CD4-positive, alpha-beta T cell treated with Interleukin-1 beta for 1 hour (primary cell): Measurements from ENCODE around the gene TMED6.

Experiments
- DNase-seq, 2 donors: peaks; one replicate each; pipeline ENCODE4 v3.0.0-alpha.2; 2020 to 2022

TMED6 gene

DNA sequence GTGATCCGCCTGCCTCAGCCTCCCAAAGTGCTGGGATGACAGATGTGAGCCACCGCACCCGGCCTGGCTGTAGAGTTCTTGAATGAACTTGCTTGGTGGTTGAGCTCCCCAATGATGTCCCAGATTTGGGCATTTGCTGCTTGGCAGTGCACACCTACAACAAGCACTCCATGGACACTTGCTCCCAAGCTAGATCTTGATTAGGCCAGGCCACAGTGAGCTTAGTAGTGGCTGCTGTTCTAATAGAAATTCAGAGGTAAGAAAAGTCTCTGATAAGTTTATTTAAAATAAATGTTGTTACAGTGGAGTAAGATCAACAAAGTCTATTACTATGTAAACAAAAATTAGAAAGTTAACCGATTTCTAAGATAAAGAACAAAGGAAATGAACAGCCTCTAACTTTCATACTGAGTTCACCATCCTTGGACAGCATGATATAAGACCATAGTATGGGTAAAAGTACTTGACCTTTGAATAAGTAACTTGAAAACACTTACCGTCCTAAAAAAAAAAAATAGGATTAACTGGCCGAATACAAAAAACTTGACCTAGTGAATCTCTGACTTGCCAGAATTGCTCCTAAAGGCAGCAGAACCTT is 951 bp downstream of the TMED6 start:
- DNase-seq = no peak

DNA sequence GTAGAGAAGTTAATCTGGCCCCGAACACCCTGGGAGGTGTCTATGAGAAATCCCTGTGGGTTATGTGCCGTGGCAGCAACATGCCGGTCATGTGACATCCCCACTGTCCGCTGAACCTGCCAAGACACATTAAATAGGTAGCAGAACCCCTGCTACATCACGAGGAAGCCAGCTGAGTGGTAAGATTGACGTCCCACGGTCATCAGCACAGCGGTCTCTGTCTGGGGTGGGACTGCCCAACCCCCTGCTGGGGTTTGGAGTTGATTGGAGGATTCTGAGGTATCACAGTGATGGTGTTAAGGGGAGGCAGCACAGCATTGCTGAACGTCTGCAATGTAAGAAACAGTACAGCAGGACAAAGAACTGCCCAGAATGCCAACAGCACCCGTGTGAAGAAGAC is 2.0 kb downstream of the TMED6 start:
- no peak for DNase-seq

DNA sequence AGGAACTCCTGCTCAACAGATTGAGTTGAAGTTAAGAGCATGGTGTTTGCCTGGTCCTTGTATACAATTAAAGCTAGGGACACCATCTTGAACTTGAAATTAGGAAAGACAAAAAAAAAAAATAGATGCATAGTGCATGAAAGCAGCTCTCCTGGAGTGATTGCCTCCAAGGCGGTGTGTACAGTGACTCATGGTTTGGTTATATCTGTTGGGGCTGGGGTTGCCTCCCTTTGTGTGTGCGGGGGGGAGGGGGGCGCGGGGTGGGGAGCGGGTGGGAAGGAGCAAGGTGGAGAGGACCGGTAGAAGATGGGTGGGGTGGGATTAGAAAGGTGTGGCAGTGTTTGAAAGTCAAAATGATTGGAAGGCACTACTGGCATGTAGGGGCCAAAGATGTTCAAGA is 3.4 kb downstream of the TMED6 start:
- DNase-seq = no peak

GRCh38 chr16:69346683-69347082 is 4.9 kb downstream of the TMED6 start:
- DNase-seq = no peak

DNA sequence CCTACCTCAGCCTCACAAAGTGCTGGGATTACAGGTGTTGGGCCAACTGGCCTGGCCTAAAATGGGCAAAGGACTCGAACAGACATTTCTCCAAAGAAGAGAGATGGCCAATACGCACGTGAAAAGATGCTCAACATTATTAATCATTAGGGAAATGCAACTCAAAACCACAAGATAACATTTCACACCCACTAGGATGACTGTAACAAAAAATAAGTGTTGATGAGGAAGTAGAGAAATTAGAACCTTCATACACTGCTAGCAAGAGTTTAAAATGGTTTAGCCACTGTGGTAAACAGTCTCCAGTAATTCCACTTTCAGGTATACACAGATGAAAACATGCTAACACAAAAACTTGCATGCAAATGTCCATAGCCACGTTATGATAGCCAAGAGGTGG is 5.7 kb downstream of the TMED6 start:
- peak in 1 of 2 donors; percentile 9 for DNase-seq

DNA sequence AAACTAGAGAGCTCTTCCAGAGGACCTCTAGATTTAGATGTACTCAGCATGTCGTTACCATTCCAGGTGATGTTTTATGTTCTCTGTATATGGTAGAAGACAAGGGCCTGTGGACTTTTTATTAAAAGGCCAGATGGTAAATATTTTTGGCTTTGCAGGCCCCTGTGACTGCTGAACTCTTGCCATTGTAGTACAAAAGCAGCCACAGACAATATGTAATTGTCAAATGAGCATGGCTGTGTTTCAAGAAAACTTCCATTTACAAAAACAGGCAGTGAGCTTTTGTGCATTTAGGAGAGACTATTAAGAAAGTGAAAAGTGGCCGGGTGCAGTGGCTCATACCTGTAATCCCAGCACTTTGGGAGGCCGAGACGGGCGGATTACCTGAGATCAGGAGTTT is 7.4 kb downstream of the TMED6 start:
- no peak for DNase-seq

- no peak for DNase-seq
Measured at GRCh38 chr16:69340095-69340644, 11.4 kb downstream of the TMED6 start.

DNA sequence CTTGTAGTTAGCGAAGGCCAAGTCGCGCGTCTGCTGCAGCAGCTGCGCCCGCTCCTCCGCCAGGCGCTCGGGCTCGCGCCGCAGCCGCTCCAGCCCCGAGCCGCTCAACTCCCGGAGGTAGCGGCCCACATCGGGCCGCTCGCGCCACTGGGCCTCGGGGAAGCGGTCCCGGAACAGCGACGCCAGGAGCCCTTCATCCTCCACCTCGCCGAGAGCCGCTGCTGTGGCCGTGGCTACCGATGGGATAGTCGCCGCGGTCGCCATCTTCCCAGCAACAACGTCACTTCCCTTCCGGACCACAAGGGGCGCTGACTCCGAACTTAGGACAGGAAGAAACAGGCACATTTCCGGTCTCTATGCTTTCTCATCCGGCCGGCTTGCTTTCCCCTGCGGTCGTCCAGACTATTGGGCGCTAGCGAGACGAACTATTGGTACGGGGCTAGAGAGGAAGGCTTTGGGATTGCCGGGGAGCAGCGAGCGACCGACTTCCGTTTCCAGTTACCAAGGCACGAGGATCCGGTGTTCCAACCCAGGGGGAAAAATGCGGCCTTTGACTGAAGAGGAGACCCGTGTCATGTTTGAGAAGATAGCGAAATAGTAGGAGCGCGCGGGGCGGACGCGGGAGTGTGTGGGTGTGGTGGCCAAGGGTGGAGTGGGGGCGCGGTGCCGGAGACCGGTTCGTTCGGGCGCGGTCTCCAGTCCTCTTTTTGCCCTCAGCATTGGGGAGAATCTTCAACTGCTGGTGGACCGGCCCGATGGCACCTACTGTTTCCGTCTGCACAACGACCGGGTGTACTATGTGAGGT is 12.1 kb downstream of the TMED6 start, which contains the start of the genes COG8 and NIP7:
Gene COG8, minus strand, starts transcription at position 276 of the 806 bp plus-strand sequence. Its CDS starts 12 bp downstream, at position 264.
Gene NIP7, plus strand, starts transcription at position 484 of the 806 bp plus-strand sequence. Its CDS starts 58 bp downstream, at position 542.
- peak; percentile 92 to 95 for DNase-seq

DNA sequence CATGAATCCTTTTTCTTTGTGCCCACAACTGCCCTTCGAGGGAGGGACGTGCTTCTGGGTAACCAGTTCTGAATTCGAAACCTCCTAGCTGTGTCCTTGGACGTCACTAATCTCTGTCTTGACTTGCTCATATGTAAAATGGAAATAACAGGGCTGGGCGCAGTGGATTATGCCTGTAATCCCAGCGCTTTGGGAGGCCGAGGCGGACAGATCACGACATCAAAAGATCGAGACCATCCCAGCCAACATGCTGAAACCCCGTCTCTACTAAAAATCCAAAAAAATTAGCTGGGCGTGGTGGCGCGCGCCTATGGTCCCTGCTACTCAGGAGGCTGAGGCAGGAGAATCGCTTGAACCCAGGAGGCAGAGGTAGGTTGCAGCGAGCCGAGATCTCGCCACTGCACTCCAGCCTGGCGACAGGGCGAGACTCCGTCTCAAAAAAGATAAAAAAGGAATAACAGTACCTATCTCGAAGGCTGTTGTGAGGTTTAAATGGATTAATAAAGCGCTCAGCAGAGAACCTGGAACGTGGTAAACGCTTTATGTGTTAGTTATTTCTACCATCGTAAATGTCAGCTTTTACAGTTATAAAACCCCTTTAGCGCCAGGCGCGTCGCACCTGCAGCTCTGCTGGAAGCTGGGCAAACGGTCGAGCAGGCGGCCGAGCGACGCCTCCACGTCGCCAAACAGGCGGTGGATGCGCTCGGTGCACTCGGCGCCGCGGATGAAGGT is 12.9 kb downstream of the TMED6 start:
- no peak for DNase-seq

GRCh38 chr16:69334696-69335095 is 16.9 kb downstream of the TMED6 start:
- DNase-seq = no peak

- peak; percentile 72 to 82 for DNase-seq
Measured at GRCh38 chr16:69330286-69331109, 21.1 kb downstream of the TMED6 start, which contains the start of gene PDF. Gene PDF, minus strand, starts transcription at chr16:69330588. Its CDS starts 18 bp downstream, at chr16:69330570.

DNA sequence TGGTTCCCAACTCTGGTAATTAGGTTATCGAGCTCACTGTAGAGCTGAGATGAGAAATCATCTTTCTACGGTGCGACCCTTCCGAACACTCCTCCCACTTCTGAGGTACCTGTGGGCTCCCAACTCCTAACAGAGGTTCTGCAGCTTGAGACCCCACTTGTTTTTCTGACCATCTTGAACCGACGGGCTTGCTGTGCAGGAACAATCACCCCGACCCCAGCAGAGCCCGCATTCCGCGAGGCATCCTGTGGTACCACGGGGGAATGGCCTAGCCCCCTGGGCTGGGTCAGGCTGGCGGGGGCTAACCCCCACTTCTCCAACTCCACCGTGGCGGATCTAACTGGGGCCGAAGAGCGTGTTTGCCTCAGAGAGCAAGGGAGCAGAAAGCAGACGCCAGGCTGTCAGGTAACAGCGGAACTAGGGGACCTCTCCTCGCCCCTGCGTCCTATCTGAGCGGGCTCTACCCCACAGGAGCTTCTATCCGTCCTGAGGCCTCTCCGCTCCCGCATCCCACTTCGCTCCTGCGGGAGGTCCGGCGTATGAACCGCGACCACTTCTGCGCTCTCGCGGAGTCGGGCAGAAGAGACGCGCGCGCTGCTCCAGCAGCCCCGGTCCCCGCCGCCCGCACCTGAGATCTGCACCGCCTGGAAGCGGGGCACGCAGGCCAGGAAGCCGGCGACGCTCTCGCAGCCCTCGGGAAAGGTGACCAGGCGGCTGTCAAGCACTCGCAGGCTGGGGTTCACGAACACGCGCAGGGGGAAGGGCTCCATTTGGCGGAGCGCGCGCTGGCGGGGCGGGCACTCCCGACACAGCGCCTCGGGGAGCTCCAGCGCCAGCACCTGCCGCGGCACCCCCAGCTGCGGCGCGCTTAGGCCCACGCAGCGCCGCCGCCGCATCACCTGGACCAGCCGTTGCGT is 22.0 kb downstream of the TMED6 start:
- no peak for DNase-seq

DNA sequence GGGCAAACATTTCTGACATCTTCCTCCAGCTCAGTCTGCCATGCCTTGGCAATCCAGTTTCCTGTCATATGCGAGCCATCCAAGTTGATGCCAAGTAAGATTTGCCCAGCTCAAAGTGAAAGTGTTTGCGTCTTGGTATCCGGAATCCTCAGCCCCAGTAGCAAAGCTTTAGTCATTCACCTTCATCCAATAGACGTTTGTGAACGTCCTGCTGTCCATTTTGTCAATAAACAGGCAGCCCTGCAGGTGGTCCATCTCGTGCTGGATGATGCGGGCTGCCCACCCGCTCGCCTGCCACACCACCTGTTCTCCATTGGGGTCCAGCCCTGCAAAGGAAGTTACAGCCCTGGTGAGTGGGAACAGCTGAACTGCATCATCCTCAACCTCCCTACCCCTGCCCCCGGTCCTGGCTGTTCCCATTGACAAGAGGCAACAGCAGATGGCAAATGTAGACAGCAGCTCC is 22.7 kb downstream of the TMED6 start:
- no peak for DNase-seq

GRCh38 chr16:69327585-69328310 is 23.8 kb downstream of the TMED6 start:
- DNase-seq = no peak

GRCh38 chr16:69326172-69326873 is 25.3 kb downstream of the TMED6 start:
- DNase-seq = no peak

DNA sequence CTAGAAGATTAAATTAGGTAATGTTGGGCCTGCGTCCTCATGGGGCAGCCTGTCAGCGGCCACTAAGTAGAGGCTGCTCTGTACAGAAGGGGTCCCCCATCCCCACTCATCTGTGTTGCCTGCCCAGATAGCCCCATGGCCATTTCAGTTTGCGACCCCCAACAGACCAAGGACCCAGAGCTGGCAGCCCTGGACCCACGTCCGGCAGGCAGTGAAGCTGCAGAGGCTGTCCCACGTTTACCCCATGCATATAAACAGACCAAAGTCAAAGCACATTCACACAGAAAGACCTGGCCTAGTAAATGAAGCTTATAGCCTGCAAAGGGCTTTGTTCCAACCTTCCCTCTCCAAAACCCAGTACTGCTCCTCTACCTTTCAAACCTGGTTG is 25.8 kb downstream of the TMED6 start:
- DNase-seq = no peak

DNA sequence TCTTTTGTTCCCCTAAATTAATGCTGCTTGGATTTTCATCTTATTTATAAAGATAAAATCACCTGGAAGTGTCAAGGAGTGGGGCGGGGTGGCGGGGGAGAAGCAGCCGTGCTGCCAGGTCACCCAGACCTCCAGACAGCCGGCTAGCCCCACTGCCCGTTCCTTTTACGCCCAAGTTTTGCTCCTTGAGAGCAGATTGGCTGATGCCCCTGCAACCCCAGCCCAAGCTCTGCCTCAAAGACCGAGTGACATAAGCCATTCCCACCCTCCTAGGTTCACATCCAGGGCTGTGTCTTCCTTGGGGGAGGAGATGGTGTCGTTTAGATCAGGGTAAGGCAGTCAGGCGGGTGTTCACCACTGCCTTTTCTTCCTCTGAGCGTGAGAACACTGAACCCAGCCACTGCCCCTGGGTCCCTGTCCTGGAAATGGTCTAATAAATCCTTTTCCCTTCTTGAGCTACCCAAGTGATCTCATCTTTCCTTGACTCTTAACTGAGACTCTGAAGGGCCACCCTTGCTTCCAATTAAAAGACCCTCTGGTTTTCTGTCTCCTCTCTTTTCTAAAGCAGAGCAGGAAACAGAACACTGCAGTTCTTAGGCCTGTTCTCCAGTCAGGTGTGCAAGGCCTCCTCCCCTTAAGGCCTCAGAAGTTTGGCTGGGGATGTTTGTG is 26.9 kb downstream of the TMED6 start:
- DNase-seq = no peak

DNA sequence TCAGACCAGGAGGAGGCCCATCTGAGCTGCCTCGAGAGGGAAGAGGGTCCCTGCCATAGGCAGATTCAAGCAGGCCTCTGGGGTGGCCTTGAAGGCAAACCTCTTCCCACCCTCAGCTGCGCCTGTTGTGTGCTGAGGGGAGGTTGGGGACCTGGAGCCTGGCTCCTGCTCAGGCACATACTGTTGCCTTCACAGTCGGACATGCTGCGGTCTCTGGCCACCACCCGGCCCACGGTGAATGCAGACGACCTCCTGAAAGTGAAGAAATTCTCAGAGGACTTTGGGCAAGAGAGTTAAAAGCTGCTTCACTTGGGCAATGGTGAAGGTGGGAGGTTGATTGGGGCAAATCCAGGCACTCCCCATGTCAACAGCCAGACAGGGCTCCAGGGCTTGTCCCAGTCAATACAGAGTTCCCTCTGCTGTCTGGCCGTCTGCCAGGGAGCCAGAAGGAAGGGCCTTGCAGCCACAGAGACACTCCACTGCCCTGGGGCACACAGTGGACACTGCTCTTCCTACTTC is 27.5 kb downstream of the TMED6 start:
- DNase-seq = no peak

GRCh38 chr16:69323415-69323814 is 28.2 kb downstream of the TMED6 start:
- no peak for DNase-seq
